Measurements from ENCODE around the gene DCXR.

GRCh38 chr17:81999587-81999975 is 37.9 kb downstream of the DCXR start:
- TF ChIP-seq, protein P1, sequence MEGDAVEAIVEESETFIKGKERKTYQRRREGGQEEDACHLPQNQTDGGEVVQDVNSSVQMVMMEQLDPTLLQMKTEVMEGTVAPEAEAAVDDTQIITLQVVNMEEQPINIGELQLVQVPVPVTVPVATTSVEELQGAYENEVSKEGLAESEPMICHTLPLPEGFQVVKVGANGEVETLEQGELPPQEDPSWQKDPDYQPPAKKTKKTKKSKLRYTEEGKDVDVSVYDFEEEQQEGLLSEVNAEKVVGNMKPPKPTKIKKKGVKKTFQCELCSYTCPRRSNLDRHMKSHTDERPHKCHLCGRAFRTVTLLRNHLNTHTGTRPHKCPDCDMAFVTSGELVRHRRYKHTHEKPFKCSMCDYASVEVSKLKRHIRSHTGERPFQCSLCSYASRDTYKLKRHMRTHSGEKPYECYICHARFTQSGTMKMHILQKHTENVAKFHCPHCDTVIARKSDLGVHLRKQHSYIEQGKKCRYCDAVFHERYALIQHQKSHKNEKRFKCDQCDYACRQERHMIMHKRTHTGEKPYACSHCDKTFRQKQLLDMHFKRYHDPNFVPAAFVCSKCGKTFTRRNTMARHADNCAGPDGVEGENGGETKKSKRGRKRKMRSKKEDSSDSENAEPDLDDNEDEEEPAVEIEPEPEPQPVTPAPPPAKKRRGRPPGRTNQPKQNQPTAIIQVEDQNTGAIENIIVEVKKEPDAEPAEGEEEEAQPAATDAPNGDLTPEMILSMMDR (IDR thresholded peaks at IDR 0.05 in 4 of 5, conservative IDR thresholded peaks at IDR 0.05 in 1 of 5): no peak
- TF ChIP-seq POLR2A (IDR thresholded peaks at IDR 0.05): no peak

All from gastrocnemius medialis (tissue), 4 donors.